Activated naive CD4-positive, alpha-beta T cell treated with anti-CD3 and anti-CD28 coated beads, Interleukin-2, amount 50 U/mL, for 24 hours (primary cell): ENCODE data around the gene OR51G2.
"Not testable (repeated sequence)": the region's sequence is repeated elsewhere in the genome, so short reads cannot be mapped to it uniquely, and the experiment has no call there.

ENCODE experiments used
- H3K27ac Mint-ChIP-seq: one replicate; pipeline ENCODE4 v1.8.0; 2021; ENCODE audit warnings: mild to moderate bottlenecking, mixed read lengths
- H3K27me3 Mint-ChIP-seq: one replicate; pipeline ENCODE4 v1.8.0; 2021; ENCODE audit warnings: mixed read lengths
- H3K36me3 Mint-ChIP-seq: one replicate; pipeline ENCODE4 v1.8.0; 2021; ENCODE audit warnings: mixed read lengths
- H3K4me1 Mint-ChIP-seq: one replicate; pipeline ENCODE4 v1.8.0; 2021; ENCODE audit warnings: mixed read lengths
- H3K4me3 Mint-ChIP-seq: one replicate; pipeline ENCODE4 v1.8.0; 2021; ENCODE audit warnings: mild to moderate bottlenecking, mixed read lengths
- H3K9me3 Mint-ChIP-seq: one replicate; pipeline ENCODE4 v1.8.0; 2021; ENCODE audit warnings: mixed read lengths

The OR51G2 gene

GRCh38 chr11:4919250-4919649 lies at the start of gene OR51G2:
OR51G2 (minus strand) TSS chr11:4919350; CDS start chr11:4915663, 3,687 bp downstream.
- Mint-ChIP-seq H3K27ac (no peak within 1 kb of the TSS), H3K27me3 (peaks cover 6% of the 10 kb centered on the region), H3K36me3 (no peaks in the 10 kb centered on the region), H3K4me1 (no peaks in the 10 kb centered on the region), H3K4me3 (no peak within 1 kb of the TSS), H3K9me3 (no peaks in the 10 kb centered on the region)

GRCh38 chr11:4962816-4963215 lies 43.7 kb upstream of the OR51G2 start:
- no peaks in the 10 kb centered on the region for H3K27me3 Mint-ChIP-seq
- no peaks in the 10 kb centered on the region for H3K9me3 Mint-ChIP-seq
- no peaks in the 10 kb centered on the region for H3K36me3 Mint-ChIP-seq
- no peaks in the 10 kb centered on the region for H3K4me1 Mint-ChIP-seq
- H3K27ac Mint-ChIP-seq, result no peak overlapping the region
- H3K4me3 Mint-ChIP-seq, result no peak overlapping the region

GRCh38 chr11:4960877-4961276 lies 41.7 kb upstream of the OR51G2 start:
- no peaks in the 10 kb centered on the region for H3K36me3 Mint-ChIP-seq
- no peaks in the 10 kb centered on the region for H3K4me1 Mint-ChIP-seq
- H3K9me3 Mint-ChIP-seq, result no peaks in the 10 kb centered on the region
- no peak overlapping the region for H3K27ac Mint-ChIP-seq
- H3K4me3 Mint-ChIP-seq, result no peak overlapping the region
- no peaks in the 10 kb centered on the region for H3K27me3 Mint-ChIP-seq

GRCh38 chr11:4957396-4957795 lies 38.2 kb upstream of the OR51G2 start:
- H3K27ac Mint-ChIP-seq, result no peak overlapping the region
- no peaks in the 10 kb centered on the region for H3K27me3 Mint-ChIP-seq
- no peaks in the 10 kb centered on the region for H3K9me3 Mint-ChIP-seq
- H3K4me1 Mint-ChIP-seq, result no peaks in the 10 kb centered on the region
- no peaks in the 10 kb centered on the region for H3K36me3 Mint-ChIP-seq
- no peak overlapping the region for H3K4me3 Mint-ChIP-seq

GRCh38 chr11:4955613-4956012 lies 36.5 kb upstream of the OR51G2 start, which contains the start of gene OR51A2:
OR51A2 (minus strand) TSS chr11:4955713; CDS start chr11:4955713, 0 bp downstream.
- H3K27ac Mint-ChIP-seq, H3K4me1 Mint-ChIP-seq, H3K36me3 Mint-ChIP-seq, H3K9me3 Mint-ChIP-seq, H3K4me3 Mint-ChIP-seq, H3K27me3 Mint-ChIP-seq: not testable (repeated sequence)

GRCh38 chr11:4947505-4947904 lies 28.4 kb upstream of the OR51G2 start, which contains the start of gene OR51A4:
OR51A4 (minus strand) TSS chr11:4947605; CDS start chr11:4947100, 505 bp downstream.
- H3K4me1 Mint-ChIP-seq, result no peaks in the 10 kb centered on the region
- H3K27me3 Mint-ChIP-seq, result no peaks in the 10 kb centered on the region
- no peak within 1 kb of the TSS for H3K4me3 Mint-ChIP-seq
- no peak within 1 kb of the TSS for H3K27ac Mint-ChIP-seq
- no peaks in the 10 kb centered on the region for H3K36me3 Mint-ChIP-seq
- H3K9me3 Mint-ChIP-seq, result no peaks in the 10 kb centered on the region

GRCh38 chr11:4936745-4937144 lies 17.6 kb upstream of the OR51G2 start:
- Mint-ChIP-seq H3K27me3 (peaks cover 3% of the 10 kb centered on the region), H3K36me3 (no peaks in the 10 kb centered on the region), H3K9me3 (no peaks in the 10 kb centered on the region), H3K4me3 (no peak overlapping the region), H3K27ac (no peak overlapping the region), H3K4me1 (no peaks in the 10 kb centered on the region)

GRCh38 chr11:4932751-4933150 lies 13.6 kb upstream of the OR51G2 start:
- Mint-ChIP-seq H3K27me3 (no peaks in the 10 kb centered on the region), H3K27ac (no peak overlapping the region), H3K4me1 (no peaks in the 10 kb centered on the region), H3K36me3 (no peaks in the 10 kb centered on the region), H3K4me3 (no peak overlapping the region), H3K9me3 (no peaks in the 10 kb centered on the region)

- Mint-ChIP-seq H3K36me3 (no peaks in the 10 kb centered on the region), H3K27me3 (peaks cover 3% of the 10 kb centered on the region), H3K4me3 (no peak overlapping the region), H3K27ac (no peak overlapping the region), H3K4me1 (no peaks in the 10 kb centered on the region), H3K9me3 (no peaks in the 10 kb centered on the region)
Observed at GRCh38 chr11:4926608-4927007, 7.5 kb upstream of the OR51G2 start.

- Mint-ChIP-seq H3K4me1 (no peaks in the 10 kb centered on the region), H3K36me3 (no peaks in the 10 kb centered on the region), H3K27me3 (peaks cover 3% of the 10 kb centered on the region), H3K9me3 (no peaks in the 10 kb centered on the region), H3K27ac (no peak within 1 kb of the TSS), H3K4me3 (no peak within 1 kb of the TSS)
Observed at GRCh38 chr11:4924239-4924638, 5.1 kb upstream of the OR51G2 start, which contains the start of gene OR51G1. OR51G1 (minus strand) TSS chr11:4924339; CDS start chr11:4924339, 0 bp downstream.

GRCh38 chr11:4922304-4922703 lies 3.2 kb upstream of the OR51G2 start:
- Mint-ChIP-seq H3K4me1 (no peaks in the 10 kb centered on the region), H3K4me3 (no peak overlapping the region), H3K27me3 (peaks cover 3% of the 10 kb centered on the region), H3K36me3 (no peaks in the 10 kb centered on the region), H3K9me3 (no peaks in the 10 kb centered on the region), H3K27ac (no peak overlapping the region)

- no peak overlapping the region for H3K27ac Mint-ChIP-seq
- H3K9me3 Mint-ChIP-seq, result no peaks in the 10 kb centered on the region
Observed at GRCh38 chr11:4921796-4922195, 2.6 kb upstream of the OR51G2 start.

GRCh38 chr11:4916581-4916980 lies 2.6 kb downstream of the OR51G2 start:
- Mint-ChIP-seq H3K27ac (no peak overlapping the region), H3K4me1 (no peaks in the 10 kb centered on the region), H3K9me3 (no peaks in the 10 kb centered on the region), H3K4me3 (no peak overlapping the region), H3K36me3 (no peaks in the 10 kb centered on the region), H3K27me3 (peaks cover 7% of the 10 kb centered on the region)

More at GRCh38 chr11:4921796-4922195, 2.6 kb upstream of the OR51G2 start:
- no peak overlapping the region for H3K4me3 Mint-ChIP-seq
- no peaks in the 10 kb centered on the region for H3K4me1 Mint-ChIP-seq
- H3K27me3 Mint-ChIP-seq, result peaks cover 3% of the 10 kb centered on the region
- no peaks in the 10 kb centered on the region for H3K36me3 Mint-ChIP-seq

- Mint-ChIP-seq H3K4me1 (no peaks in the 10 kb centered on the region), H3K4me3 (no peak within 1 kb of the TSS), H3K9me3 (peaks cover 5% of the 10 kb centered on the region), H3K36me3 (no peaks in the 10 kb centered on the region), H3K27ac (no peak within 1 kb of the TSS), H3K27me3 (peaks cover 3% of the 10 kb centered on the region)
Observed at GRCh38 chr11:4903484-4903883, 15.7 kb downstream of the OR51G2 start, which contains the start of gene OR51A7. OR51A7 (plus strand) TSS chr11:4903783; CDS start chr11:4907370, 3,587 bp downstream.

- Mint-ChIP-seq H3K4me3 (no peak overlapping the region), H3K9me3 (no peaks in the 10 kb centered on the region), H3K27ac (no peak overlapping the region), H3K36me3 (no peaks in the 10 kb centered on the region), H3K4me1 (no peaks in the 10 kb centered on the region), H3K27me3 (peaks cover 4% of the 10 kb centered on the region)
Observed at GRCh38 chr11:4891996-4892640, 27.0 kb downstream of the OR51G2 start.

- Mint-ChIP-seq H3K9me3 (no peaks in the 10 kb centered on the region), H3K36me3 (no peaks in the 10 kb centered on the region), H3K27me3 (peaks cover 4% of the 10 kb centered on the region), H3K27ac (no peak overlapping the region), H3K4me3 (no peak overlapping the region), H3K4me1 (no peaks in the 10 kb centered on the region)
Observed at GRCh38 chr11:4890279-4890678, 28.9 kb downstream of the OR51G2 start.

GRCh38 chr11:4887591-4887990 lies 31.6 kb downstream of the OR51G2 start:
- Mint-ChIP-seq H3K27ac (no peak overlapping the region), H3K4me1 (no peaks in the 10 kb centered on the region), H3K4me3 (no peak overlapping the region), H3K27me3 (peaks cover 4% of the 10 kb centered on the region), H3K9me3 (no peaks in the 10 kb centered on the region), H3K36me3 (no peaks in the 10 kb centered on the region)
